GM19372 (cell line): ENCODE results near the gene SSTR3.
A peak's percentile ranks its signal among the peaks of the same experiment; 100 is the strongest.

Experiments
- ATAC-seq: cut with Tn5 transposase; IDR thresholded peaks from one replicate; pipeline ENCODE4 v1.9.1; 2021; ENCODE audit warnings: mild to moderate bottlenecking, low read depth, moderate library complexity; ENCODE audit not compliant: unreplicated experiment

SSTR3 gene

GRCh38 chr22:37169947-37170688 lies 42.2 kb downstream of the SSTR3 start:
- ATAC-seq: no peak

GRCh38 chr22:37169406-37169805 lies 42.9 kb downstream of the SSTR3 start:
- no peak for ATAC-seq

GRCh38 chr22:37167981-37168647 lies 44.2 kb downstream of the SSTR3 start:
- no peak for ATAC-seq

- no peak for ATAC-seq
Measured at GRCh38 chr22:37167176-37167980, 44.9 kb downstream of the SSTR3 start.

- ATAC-seq: no peak
Measured at GRCh38 chr22:37166675-37167066, 45.6 kb downstream of the SSTR3 start.

- no peak for ATAC-seq
Measured at GRCh38 chr22:37165940-37166674, 46.2 kb downstream of the SSTR3 start.

GRCh38 chr22:37165066-37165465 lies 47.2 kb downstream of the SSTR3 start:
- no peak for ATAC-seq

GRCh38 chr22:37164505-37164887 lies 47.8 kb downstream of the SSTR3 start:
- ATAC-seq: no peak

- peak; percentile 30 for ATAC-seq
Measured at GRCh38 chr22:37163575-37164504, 48.4 kb downstream of the SSTR3 start.

- ATAC-seq: no peak
Measured at GRCh38 chr22:37163096-37163489, 49.2 kb downstream of the SSTR3 start.

- ATAC-seq: peak; percentile 43
Measured at GRCh38 chr22:37162221-37163095, 49.8 kb downstream of the SSTR3 start.

- ATAC-seq: no peak
Measured at GRCh38 chr22:37161443-37161842, 50.8 kb downstream of the SSTR3 start.

GRCh38 chr22:37160027-37160426 lies 52.2 kb downstream of the SSTR3 start:
- no peak for ATAC-seq

- no peak for ATAC-seq
Measured at GRCh38 chr22:37158963-37159290, 53.4 kb downstream of the SSTR3 start.

GRCh38 chr22:37157516-37158285 lies 54.6 kb downstream of the SSTR3 start:
- ATAC-seq: no peak

- no peak for ATAC-seq
Measured at GRCh38 chr22:37156686-37157435, 55.4 kb downstream of the SSTR3 start.

GRCh38 chr22:37155971-37156370 lies 56.3 kb downstream of the SSTR3 start:
- no peak for ATAC-seq
